Hepatocyte (in vitro differentiated cells): ENCODE results near the gene METTL6.

Experiments used
- CTCF ChIP-seq: fragments of 200-600 bp; sonication (generic); IDR thresholded peaks from 2 replicates; pipeline ENCODE4 v1.5.1; 2016; ENCODE audit warnings: antibody characterized with exemption, mild to moderate bottlenecking; ENCODE audit not compliant: poor library complexity
- EZH2 ChIP-seq: fragments of 200-600 bp; sonication (generic); IDR thresholded peaks from 2 replicates; pipeline ENCODE4 v1.6.1; 2016; ENCODE audit warnings: antibody characterized with exemption, mild to moderate bottlenecking, borderline replicate concordance

- TF ChIP-seq CTCF: no peak
- no peak for TF ChIP-seq EZH2
These were observed 17.6 kb downstream of the METTL6 start for GRCh38 chr3:15409774-15410173.
